ENCODE measurements around the gene ADAM30. TPM values are rescaled to one million over a fixed set of nuclear protein-coding genes. Genes with fewer than 3 reads are reported as not detected.

The ADAM30 gene
- total RNA-seq, 1 donor = not detected

GRCh38 chr1:119909890-119910596, 13.7 kb upstream of the ADAM30 start:
- no peak overlapping the region for H3K4me3 ChIP-seq (ENCODE audit: low read depth, low read length)
- DNase-seq (ENCODE audit: low read depth) = no peak
- TF ChIP-seq CTCF (IDR thresholded peaks at IDR 0.05; ENCODE audit: insufficient read depth, low read length) = no peak

- no peak for TF ChIP-seq CTCF (IDR thresholded peaks at IDR 0.05; ENCODE audit: insufficient read depth, low read length)
- no peak overlapping the region for H3K4me3 ChIP-seq (ENCODE audit: low read depth, low read length)
- no peak for DNase-seq (ENCODE audit: low read depth)
These were observed 12.3 kb upstream of the ADAM30 start for GRCh38 chr1:119908661-119909060.

GRCh38 chr1:119906927-119907652, 10.8 kb upstream of the ADAM30 start:
- no peak for DNase-seq (ENCODE audit: low read depth)
- no peak for TF ChIP-seq CTCF (IDR thresholded peaks at IDR 0.05; ENCODE audit: insufficient read depth, low read length)
- no peak overlapping the region for H3K4me3 ChIP-seq (ENCODE audit: low read depth, low read length)

- no peak overlapping the region for H3K4me3 ChIP-seq (ENCODE audit: low read depth, low read length)
- no peak for TF ChIP-seq CTCF (IDR thresholded peaks at IDR 0.05; ENCODE audit: insufficient read depth, low read length)
- DNase-seq (ENCODE audit: low read depth) = no peak
These were observed 7.1 kb upstream of the ADAM30 start for GRCh38 chr1:119903443-119903835.

- TF ChIP-seq CTCF (IDR thresholded peaks at IDR 0.05; ENCODE audit: insufficient read depth, low read length) = no peak
- H3K4me3 ChIP-seq (ENCODE audit: low read depth, low read length) = no peak overlapping the region
- no peak for DNase-seq (ENCODE audit: low read depth)
These were observed 6.6 kb upstream of the ADAM30 start for GRCh38 chr1:119902775-119903442.

- no peak overlapping the region for H3K4me3 ChIP-seq (ENCODE audit: low read depth, low read length)
- DNase-seq (ENCODE audit: low read depth) = no peak
- TF ChIP-seq CTCF (IDR thresholded peaks at IDR 0.05; ENCODE audit: insufficient read depth, low read length) = no peak
These were observed 2.8 kb upstream of the ADAM30 start for GRCh38 chr1:119898981-119899720.
